Mammary epithelial cell (primary cell): ENCODE measurements around the gene LRRIQ1.

Experiments
- CTCF ChIP-seq, 2 donors: IDR thresholded peaks in 1 of 2; conservative IDR thresholded peaks in 1 of 2; 2 replicates each; pipeline ENCODE4 v1.5.1; 2011 to 2012; ENCODE audit warnings: inconsistent platforms in 2 of 2, low read length in 2 of 2, mild to moderate bottlenecking in 2 of 2, control low read depth in 1 of 2, low read depth in 1 of 2; ENCODE audit not compliant: insufficient read depth in 1 of 2; ENCODE audit errors: extremely low read depth in 1 of 2
- EZH2 ChIP-seq: IDR thresholded peaks from 2 replicates; pipeline ENCODE4 v1.6.1; 2012; ENCODE audit warnings: low read length, inconsistent platforms, borderline replicate concordance

GRCh38 chr12:85225501-85225900 lies 189.3 kb downstream of the LRRIQ1 start:
- TF ChIP-seq CTCF (conservative IDR thresholded peaks at IDR 0.05 in 1 of 2, IDR thresholded peaks at IDR 0.05 in 1 of 2; ENCODE audit: extremely low read depth in 1 of 2, insufficient read depth in 1 of 2, low read depth in 1 of 2, low read length in 2 of 2), result no peak
- no peak for TF ChIP-seq EZH2
